NCI-H1417 (cell line): ENCODE results near the gene CELA3B.
A peak's percentile ranks its signal among the peaks of the same experiment; 100 is the strongest.
"Not testable (repeated sequence)": the region's sequence is repeated elsewhere in the genome, so short reads cannot be mapped to it uniquely, and the experiment has no call there.

Experiments used
- DNase-seq, 3 experiments: peaks; one replicate each; lab custom pipeline; 2025; lab: John Stamatoyannopoulos, UW

Gene CELA3B

DNA sequence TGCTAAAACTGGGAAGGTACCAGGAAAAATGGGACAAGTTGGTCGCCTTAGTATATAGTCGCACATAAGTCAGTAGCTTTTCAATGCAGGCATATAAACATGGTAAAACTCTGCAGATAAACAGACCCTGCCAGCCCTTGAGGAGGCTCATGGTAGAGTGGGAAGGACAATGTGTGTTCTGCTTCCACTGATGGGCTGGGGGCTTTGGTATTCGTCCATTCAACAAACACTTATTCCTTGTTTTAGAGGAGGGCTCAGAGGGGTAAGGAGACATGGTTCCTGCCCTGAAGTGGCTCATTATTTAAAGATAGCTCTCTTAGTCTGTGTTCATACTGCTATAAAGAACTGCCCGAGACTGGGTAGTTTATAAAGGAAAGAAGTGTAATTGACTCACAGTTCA lies 35.9 kb downstream of the CELA3B start:
- not testable (repeated sequence) for DNase-seq

DNA sequence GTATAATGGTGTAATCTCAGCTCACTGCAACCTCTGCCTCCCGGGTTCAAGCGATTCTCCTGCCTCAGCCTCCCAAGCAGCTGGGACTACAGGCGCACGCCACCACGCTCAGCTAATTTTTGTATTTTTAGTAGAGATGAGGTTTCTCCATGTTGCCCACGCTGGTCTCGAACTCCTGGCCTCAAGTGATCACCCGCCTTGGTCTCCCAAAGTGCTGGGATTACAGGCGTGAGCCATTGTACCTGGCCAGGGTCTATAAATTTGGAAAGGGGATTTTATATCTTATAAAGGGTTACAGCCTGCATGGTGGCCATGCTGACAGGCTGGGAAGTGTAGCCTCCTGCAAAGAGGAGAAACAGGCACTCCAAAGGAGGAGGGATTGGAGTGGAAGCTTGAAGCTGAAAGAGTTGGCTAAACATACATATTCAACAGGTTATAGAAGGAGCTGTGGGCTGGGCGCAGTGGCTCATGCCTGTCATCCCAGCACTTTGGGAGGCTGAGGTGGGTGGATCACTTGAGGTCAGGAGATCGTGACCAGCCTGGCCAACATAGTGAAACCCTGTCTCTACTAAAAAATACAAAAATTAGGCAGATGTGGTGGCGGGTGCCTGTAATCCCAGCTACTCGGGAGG lies 37.9 kb downstream of the CELA3B start:
- not testable (repeated sequence) for DNase-seq

DNA sequence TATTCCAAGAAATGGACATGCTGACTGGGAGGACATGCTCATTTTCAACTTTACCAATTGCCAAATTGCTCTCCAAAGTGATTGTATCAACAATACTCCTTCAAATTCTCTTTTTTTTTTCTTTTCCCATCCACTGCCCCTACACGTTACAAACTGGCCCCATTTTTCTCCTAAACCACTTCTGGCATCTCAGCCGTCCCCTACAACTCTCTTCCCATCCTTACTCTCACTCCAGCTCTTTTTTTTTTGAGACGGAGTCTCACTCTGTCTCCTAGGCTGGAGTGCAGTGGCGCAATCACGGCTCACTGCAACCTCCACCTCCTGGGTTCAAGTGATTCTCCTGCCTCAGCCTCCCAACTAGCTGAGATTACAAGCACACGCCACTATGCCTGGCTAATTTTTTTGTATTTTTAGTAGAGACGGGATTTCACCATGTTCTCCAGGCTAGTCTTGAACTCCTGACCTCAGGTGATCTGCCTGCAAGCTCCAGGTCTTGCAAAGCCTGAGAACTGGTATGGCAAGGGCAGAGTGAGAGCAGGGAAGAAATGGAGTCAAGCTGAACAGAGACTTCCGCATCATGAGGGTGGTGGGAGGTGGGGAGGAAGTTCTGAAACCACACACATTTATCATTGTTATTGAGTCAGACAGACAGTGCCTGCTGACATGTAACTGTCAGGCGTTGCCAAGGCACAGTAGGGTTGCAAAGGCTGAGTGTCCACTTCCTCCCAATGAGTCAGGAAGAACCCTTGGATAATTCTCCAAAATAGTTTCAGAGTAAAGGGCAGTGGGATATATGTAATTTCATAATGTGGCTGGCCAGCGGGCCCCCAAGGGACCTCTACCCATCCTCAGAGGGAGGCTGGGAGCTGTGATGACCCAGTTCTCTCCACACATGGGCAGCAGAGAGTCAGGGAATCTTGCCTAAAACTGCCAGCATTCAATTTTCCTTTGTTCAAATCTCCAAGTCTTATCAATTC lies 42.0 kb downstream of the CELA3B start:
- DNase-seq, result no peak

DNA sequence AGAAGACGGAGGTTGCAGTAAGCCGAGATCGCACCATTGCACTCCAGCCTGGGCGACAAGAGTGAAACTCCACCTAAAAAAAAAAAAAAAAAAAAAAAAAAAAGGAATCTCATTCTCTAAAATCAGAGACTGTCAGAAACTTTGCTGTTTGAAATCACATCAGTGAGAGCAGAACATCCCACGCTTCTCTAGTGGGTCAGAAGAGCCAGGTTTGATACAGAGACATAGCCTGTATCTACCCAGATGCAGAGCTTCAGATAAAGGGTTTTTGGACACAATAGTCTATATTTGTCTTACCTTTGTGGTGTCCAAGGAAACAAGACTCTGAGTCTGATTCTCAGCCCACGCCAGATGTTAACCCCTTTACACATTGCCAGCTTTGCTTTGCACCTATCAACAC lies 44.2 kb downstream of the CELA3B start:
- no peak for DNase-seq

DNA sequence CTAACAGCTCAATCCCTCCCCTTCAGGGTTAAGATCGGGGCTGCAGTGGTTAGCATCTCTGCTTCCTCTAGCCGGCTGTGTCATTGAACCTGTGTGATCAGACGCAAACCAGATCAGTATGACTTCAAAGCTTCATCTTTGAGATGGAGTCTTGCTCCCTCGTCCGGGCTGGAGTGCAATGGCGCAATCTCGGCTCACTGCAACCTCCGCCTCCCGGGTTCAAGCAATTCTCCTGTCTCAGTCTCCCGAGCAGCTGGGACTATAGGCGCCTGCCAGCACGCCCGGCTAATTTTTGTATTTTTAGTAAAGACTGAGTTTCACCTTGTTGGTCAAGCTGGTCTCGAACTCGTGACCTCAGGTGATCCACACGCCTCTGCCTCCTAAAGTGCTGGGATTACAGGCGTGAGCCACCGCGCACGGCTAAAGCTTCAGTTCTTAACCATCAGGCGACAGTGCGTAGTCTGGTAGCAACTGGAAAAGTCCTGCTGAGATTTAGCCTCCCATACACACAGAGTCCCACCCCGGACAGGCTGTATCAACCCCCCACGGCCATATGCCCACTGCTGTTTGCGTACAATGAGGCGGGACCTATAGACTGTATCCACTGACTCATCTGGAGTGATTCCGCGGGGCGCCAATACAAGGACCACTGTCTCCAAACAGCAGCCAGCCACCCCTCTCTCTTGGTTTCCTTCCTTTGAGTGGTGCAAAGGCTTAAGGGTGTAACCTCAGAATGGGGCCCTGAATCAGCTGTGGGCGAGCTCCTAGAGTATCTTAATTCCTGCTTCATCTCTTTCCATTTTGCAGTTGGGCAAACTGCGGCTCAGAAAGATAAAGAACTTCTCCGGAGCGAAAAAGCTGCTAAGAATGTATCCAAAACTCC lies 47.9 kb downstream of the CELA3B start:
- DNase-seq, result peak; percentile 61 to 87 (median 75)

DNA sequence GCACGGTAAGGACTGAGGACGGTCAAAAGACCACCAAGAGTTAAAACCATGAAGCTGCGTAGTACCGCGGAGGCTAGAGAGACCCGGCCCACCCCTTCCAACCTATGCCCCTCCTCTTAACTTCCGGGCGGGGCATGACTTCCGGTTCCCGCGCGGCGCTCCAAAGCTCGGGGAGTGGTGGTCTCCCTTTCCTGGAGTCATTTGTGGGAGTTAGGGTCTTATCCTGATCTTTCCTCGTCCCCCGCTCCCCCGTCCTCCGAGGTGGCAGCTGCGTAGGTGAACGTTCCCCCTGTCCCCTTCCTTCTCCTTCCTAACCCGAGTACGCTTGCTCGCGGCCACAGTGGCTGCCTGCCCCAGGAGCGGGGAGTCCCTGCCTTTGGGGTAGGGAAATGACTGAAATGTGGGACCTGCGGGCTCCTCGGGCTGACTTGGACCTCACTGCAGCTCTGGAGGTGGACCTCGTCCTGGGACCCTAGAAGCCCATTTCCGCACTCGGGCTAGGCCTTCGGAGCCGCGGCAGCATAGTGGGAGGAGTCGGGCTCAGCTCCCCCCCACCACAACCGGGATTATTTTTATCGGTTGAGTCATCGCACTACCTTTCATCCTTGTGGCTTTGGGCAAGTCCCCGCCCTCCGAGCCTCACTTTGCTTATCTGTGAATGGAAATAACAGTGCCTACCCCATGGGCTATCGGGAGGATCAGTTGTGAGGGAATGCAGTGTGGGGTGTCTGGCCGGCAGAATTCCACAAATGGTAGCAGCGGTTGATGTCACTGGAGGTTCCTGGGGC lies 48.7 kb downstream of the CELA3B start:
- peak; percentile 68 to 93 (median 89) for DNase-seq

DNA sequence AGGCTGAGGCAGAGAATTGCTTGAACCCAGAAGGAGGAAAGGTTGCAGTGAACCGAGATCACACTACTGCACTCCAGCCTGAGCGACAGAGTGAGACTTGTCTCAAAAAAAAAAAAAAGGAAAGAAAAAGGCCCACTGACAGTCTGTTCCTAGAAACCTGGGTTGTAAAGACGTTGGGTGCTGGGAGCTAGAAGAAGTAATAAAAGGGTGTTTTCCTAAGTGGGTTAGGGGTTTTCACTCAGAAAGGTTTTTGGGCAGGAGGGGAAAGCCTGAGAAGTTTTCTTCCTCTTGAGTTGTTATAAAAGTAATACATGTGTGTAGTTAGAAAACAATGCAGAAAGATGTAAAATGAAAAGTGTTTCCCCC lies 50.1 kb downstream of the CELA3B start:
- no peak for DNase-seq

DNA sequence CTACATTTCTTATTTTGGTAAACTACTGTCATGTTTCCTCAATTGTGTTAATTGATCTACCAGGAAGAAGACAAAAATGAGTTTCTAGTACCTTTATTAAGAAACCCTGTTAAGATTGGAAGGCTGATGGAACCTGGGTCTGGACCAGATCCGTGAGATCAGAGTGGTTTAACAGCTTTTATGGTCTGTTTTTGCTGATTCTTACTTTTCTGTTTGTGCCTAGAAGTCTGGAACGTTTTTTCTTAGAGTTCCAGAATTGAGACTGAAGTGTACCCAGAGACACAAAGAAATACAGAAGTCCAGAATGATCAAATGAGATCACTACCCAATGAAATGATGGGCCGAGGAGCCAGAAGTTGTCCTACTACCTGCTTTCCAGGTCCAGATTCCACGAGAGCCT lies 53.2 kb downstream of the CELA3B start:
- no peak for DNase-seq

DNA sequence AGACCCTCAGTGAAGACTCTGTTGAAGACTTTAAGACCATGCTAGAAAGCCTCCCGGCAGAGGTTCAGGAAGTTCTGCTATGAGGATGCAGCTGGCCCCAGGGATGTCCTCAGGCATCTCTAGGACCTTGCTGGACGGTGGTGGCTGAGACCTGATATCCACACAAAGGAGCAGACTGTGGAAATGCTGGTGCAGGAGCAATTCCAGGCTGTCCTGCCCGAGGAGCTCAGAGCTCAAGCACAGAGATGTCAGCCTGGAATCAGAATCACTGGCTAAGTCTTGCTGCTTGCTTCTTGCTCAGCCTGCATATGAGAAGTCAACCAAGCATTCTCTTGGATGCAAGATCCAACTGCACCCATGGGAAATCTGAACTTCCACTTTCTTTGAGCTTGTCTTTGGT lies 53.7 kb downstream of the CELA3B start:
- no peak for DNase-seq

DNA sequence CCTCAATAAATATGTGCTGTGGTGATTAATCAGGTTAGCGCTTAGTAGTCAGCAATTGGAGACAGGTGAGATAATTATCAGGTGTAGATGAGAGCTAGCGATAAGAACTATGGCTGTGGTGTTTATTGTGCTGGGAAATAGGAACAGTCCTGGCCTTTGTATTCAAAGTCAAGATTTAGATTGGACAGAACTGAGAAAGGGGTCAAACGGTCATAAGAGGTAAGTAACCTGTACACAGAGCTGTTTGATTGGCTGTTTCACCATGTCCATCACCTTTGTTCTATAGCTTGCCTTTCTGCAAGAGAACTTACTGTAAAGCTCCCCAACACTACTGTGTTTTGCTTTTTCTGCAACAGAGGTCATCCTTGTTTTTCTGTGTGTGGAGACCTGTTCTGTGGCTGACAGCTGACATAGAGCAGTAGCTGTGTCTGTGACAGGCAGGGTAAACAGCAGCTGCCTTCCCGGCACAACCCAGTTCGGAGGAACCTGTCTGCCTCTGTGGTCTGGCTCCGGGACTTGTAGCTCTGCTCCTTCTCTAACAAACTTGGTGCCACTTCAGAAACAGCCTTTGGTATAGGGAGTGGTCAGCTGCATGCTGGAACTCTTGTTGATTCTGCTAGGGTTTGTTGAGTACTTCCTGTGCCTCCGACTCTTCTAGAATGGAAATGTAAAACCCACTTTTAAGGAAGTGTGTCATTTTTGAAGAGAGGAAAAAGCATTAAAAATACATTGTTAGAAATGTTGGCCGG lies 54.6 kb downstream of the CELA3B start:
- peak in 2 of 3 experiments; percentile 41 to 64 for DNase-seq

DNA sequence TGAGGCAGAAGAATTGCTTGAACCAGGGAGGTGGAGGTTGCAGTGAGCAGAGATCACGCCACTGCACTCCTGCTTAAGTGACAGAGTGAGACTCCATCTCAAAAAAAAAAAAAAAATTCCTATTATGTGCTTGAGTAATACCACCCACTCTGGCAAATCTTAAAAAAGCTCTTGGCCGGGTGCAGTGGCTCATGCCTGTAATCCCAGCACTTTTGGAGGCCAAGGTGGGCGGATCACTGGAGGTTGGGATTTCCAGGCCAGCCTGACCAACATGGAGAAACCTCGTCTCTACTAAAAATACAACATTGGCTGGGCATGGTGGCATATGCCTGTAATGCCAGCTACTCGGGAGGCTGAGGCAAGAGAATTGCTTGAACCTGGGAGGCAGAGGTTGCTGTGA lies 58.0 kb downstream of the CELA3B start:
- not testable (repeated sequence) for DNase-seq

DNA sequence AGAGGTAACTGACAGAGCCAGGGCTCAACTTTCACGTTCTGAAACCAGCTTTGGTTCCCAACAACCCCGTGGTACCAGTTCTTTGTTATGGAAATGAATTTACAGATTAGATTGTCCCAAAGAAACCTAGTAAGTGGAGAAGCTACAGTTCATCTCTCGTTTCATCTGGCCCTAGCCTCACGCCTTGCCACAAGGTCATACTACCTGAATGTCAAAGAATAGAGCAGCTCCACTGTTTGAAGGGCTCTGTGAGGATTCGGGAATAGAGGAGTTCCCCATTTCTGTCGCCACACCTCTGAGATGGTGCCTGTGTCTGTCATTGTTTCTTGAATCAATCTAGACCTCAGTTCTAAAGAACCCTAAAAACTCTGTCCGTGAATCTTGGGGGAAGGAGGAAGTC lies 60.7 kb downstream of the CELA3B start:
- no peak for DNase-seq

DNA sequence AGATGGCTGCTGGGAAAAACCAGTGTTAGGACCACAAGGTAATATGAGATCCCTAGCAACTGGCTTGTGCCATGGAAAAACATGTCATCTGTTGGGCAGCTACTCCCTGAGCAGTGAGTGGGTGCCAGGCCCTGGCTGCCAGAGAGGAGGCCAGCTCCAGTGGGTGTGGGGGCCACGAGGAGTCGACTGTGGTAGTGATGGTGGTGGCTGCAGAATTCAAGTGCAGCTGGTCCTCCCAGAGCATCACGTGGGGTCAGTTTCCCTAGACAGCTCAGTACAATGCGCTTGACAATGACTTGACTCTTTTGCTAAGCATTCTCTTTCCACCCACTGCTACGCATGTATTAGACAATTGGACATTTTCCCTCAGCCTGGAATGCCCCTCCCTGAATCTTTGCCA lies 61.2 kb downstream of the CELA3B start:
- DNase-seq, result no peak
